SK-N-SH treated with all-trans-retinoic acid at 6 μM for 48 hours (cell line): ENCODE data around the gene PLEKHA3.
A peak's percentile ranks its signal among the peaks of the same experiment; 100 is the strongest.

Source experiments
- ATAC-seq: fragments of 200-7000 bp; cut with Tn5 transposase; 3 replicates; pipeline ENCODE4 v1.9.1; 2020; ENCODE audit warnings: mild to moderate bottlenecking, moderate library complexity
- ARNTL ChIP-seq: fragments of 450-650 bp; formaldehyde crosslinking; IDR thresholded peaks from 2 replicates; pipeline ENCODE4 v1.5.0; 2020; ENCODE audit warnings: low read depth, mild to moderate bottlenecking, moderate library complexity, borderline replicate concordance
- BACH2 ChIP-seq: fragments of 250-450 bp; sonication (Bioruptor Pico); IDR thresholded peaks from 2 replicates; pipeline ENCODE4 v1.9.0; 2021; ENCODE audit warnings: mild to moderate bottlenecking, borderline replicate concordance
- CSDC2 ChIP-seq: fragments of 250-450 bp; sonication (Bioruptor Pico); IDR thresholded peaks from 2 replicates; pipeline ENCODE4 v1.5.0; 2020; ENCODE audit warnings: mild to moderate bottlenecking, moderate library complexity
- OSR1 ChIP-seq: fragments of 250-450 bp; sonication (Bioruptor Pico); IDR thresholded peaks from 2 replicates; pipeline ENCODE4 v1.8.0; 2022; ENCODE audit warnings: moderate library complexity, mild to moderate bottlenecking, inconsistent platforms
- PATZ1 ChIP-seq: fragments of 250-450 bp; sonication (Bioruptor Pico); IDR thresholded peaks from 2 replicates; pipeline ENCODE4 v1.8.0; 2020; ENCODE audit warnings: mild to moderate bottlenecking, moderate library complexity, borderline replicate concordance
- POU6F1 ChIP-seq: fragments of 250-450 bp; sonication (Bioruptor Pico); IDR thresholded peaks from 2 replicates; pipeline ENCODE4 v1.8.0; 2021; ENCODE audit warnings: low read depth, mild to moderate bottlenecking, moderate library complexity, borderline replicate concordance
- PPARA ChIP-seq: fragments of 250-450 bp; sonication (Bioruptor Pico); IDR thresholded peaks from 2 replicates; pipeline ENCODE4 v1.5.0; 2020; ENCODE audit warnings: mild to moderate bottlenecking, borderline replicate concordance
- RARB ChIP-seq: fragments of 250-450 bp; sonication (Bioruptor Pico); IDR thresholded peaks from 2 replicates; pipeline ENCODE4 v1.8.0; 2021; ENCODE audit warnings: mild to moderate bottlenecking, moderate library complexity
- SNAI2 ChIP-seq: fragments of 250-450 bp; sonication (Bioruptor Pico); IDR thresholded peaks from 2 replicates; pipeline ENCODE4 v1.5.0; 2020; ENCODE audit warnings: mild to moderate bottlenecking, moderate library complexity
- TOX ChIP-seq: fragments of 250-450 bp; sonication (Bioruptor Pico); IDR thresholded peaks from 2 replicates; pipeline ENCODE4 v1.8.0; 2021; ENCODE audit warnings: mild to moderate bottlenecking, moderate library complexity, borderline replicate concordance
- TSHZ2 ChIP-seq: fragments of 250-450 bp; sonication (Bioruptor Pico); IDR thresholded peaks from 2 replicates; pipeline ENCODE4 v1.5.0; 2020; ENCODE audit warnings: mild to moderate bottlenecking, moderate library complexity
- ZC3H10 ChIP-seq: fragments of 250-450 bp; sonication (Bioruptor Pico); IDR thresholded peaks from 2 replicates; pipeline ENCODE4 v1.5.1; 2021; ENCODE audit warnings: mild to moderate bottlenecking, moderate library complexity
- ZFP3 ChIP-seq: fragments of 250-450 bp; sonication (Bioruptor Pico); IDR thresholded peaks from 2 replicates; pipeline ENCODE4 v1.5.0; 2020; ENCODE audit warnings: mild to moderate bottlenecking, moderate library complexity
- ZFP30 ChIP-seq: fragments of 450-650 bp; formaldehyde crosslinking; IDR thresholded peaks from 2 replicates; pipeline ENCODE4 v1.5.0; 2022; ENCODE audit warnings: mild to moderate bottlenecking, moderate library complexity
- ZNF565 ChIP-seq: fragments of 450-650 bp; formaldehyde crosslinking; conservative IDR thresholded peaks from 2 replicates; pipeline ENCODE4 v1.5.0; 2020; ENCODE audit warnings: low read depth, mild to moderate bottlenecking, moderate library complexity
- ZNF70 ChIP-seq: fragments of 450-650 bp; formaldehyde crosslinking; IDR thresholded peaks from 2 replicates; pipeline ENCODE4 v1.5.0; 2020; ENCODE audit warnings: mild to moderate bottlenecking, moderate library complexity

PLEKHA3 gene

GRCh38 chr2:178550352-178550751, 70.1 kb downstream of the PLEKHA3 start:
- TF ChIP-seq TSHZ2: no peak
- TF ChIP-seq OSR1 (CRISPR knock-in tag): no peak
- no peak for TF ChIP-seq ZC3H10
- TF ChIP-seq SNAI2 (CRISPR knock-in tag): no peak
- TF ChIP-seq ZNF565 (CRISPR knock-in tag): no peak
- TF ChIP-seq ZFP30: no peak
- TF ChIP-seq PATZ1: no peak
- TF ChIP-seq POU6F1 (CRISPR knock-in tag): no peak
- TF ChIP-seq RARB (CRISPR knock-in tag): no peak
- no peak for ATAC-seq

- TF ChIP-seq TOX (CRISPR knock-in tag) (no peak), ZNF70 (CRISPR knock-in tag) (no peak), CSDC2 (CRISPR knock-in tag) (no peak), PPARA (CRISPR knock-in tag) (no peak), ZNF565 (CRISPR knock-in tag) (no peak), OSR1 (CRISPR knock-in tag) (no peak), ZFP3 (CRISPR knock-in tag) (no peak), ZFP30 (no peak), BACH2 (no peak), ARNTL (CRISPR knock-in tag) (no peak), TSHZ2 (no peak)
- TF ChIP-seq, all 23 proteins: peak for 0
- ATAC-seq: peak; percentile 90
Observed at GRCh38 chr2:178553047-178553446, 72.8 kb downstream of the PLEKHA3 start.
